ENCODE data around the gene OLA1.

OLA1 gene

GRCh38 chr2:174112073-174112472 is 136.3 kb downstream of the OLA1 start:
- DNase-seq = no peak

- DNase-seq = no peak
Measured at GRCh38 chr2:174108579-174108978, 139.8 kb downstream of the OLA1 start.

GRCh38 chr2:174106736-174107135 is 141.6 kb downstream of the OLA1 start:
- no peak for DNase-seq

- no peak for DNase-seq
Measured at GRCh38 chr2:174094542-174094941, 153.8 kb downstream of the OLA1 start.

DNA sequence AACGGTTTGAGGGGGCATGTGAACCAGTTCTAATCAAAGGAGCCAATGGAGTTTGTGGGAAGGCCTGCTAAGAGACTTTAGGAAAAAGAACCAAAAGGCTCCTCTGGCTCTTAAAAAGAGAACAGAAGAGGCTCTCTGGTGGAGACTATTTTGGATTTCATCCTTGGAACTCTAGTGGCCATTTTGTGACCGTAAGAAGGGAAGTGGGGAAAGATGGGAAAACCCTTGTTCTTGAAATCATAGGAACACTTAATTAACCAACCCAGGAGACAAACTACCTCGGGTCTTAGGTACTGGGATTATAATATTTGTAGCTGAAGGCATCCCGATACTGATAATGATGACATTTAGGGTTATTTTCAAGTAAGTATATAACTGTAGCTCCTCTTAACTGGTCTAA is 157.9 kb downstream of the OLA1 start:
- DNase-seq = no peak

DNA sequence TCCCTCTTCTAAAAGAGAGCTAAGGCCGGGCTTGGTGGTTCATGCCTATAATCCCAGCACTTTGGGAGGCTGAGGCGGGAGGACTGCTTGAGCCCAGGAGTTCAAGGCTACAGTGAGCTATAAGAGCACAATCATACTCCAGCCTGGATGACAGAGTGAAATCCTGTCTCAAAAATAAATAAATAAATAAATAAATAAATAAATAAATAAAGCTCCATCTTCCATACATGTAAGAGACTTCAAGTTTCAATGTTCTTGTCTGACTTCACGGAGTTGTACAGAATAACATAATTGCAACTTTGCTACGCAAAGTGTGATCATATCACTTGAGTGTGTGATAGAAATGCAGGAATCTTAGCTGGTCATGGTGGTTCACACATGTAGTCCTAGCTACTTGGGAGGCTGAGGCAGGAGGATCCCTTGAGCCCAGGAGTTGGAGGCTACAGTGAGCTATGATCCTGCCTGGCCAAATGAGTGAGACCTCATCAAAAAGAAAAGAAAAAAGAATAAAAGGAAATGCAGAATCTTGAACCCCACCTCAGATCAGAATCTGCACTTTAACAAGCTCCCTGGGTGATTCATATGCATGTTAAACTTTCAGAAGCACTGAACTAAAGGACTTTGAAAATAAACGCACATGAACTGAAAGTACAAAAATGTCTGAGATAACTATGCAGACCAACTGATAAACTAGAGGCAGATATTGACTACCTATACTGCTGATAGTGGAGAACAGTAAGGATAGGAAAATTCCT is 159.4 kb downstream of the OLA1 start:
- no peak for DNase-seq

GRCh38 chr2:174086708-174087107 is 161.6 kb downstream of the OLA1 start:
- no peak for DNase-seq

DNA sequence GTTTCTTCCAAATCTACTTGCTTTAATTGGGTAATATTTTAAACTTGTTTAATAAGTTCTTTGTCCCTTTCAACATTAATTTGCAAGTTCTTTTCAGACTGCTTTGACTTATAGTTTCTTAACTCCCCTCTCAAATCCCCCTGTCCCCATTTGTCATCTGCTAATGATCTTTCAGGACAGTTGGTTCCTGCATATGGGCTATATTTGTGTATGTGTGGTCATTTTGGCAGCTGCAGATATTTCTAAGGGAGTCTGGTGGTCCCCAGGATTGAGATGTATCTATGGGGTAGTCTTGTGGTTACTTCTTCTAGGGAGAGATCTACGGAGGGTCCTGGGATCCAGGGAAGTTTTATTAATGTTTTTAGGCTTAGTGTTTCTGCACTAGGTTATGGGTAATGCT is 162.6 kb downstream of the OLA1 start:
- DNase-seq = no peak

DNA sequence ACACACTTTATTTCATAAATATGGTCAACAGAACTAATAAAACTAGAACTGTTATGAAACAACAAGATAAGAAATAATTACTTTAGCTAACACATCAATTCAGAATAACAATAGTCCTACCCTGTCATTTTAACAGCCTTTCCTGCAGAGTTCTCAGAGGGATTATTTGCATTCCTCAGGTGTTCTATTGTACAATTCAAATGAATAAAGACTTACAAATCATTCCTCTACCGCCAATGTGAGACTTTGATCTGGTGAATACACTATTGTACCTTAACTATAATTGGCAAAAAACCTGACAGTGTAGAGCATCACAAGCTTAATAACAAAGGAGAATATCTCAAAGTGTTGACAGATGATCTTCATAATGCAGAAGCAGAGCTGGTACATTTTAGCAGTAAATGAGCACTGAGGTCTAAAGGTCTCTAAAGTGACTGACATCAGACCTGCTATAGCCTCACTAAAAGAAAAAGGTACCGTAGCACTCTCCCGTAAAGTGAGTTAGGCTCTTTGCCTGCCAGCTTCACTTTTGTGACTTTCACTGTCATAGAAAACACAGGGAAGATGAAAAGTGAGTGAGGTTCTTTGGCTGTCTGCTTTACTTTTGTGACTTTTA is 164.4 kb downstream of the OLA1 start:
- DNase-seq = no peak

DNA sequence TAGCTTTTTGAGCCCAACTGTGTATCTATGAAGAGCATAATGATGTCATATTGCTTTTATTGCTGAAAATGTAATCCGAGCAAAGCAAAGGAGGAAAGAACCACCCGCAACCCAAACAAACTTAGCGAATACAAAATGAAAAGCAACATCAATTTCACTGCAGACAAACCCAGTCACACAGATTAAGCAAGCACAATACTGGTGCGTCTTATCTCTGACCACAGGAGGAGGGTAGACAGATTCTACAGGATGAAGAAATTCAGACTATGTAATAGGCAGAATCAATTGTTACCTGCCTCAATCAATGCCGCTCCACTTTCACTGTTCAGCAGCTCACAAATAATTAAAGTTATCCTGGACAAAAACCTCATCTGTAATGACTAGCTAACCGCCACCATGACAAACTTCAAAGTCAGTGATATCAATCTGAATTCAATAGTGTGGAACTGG is 167.6 kb downstream of the OLA1 start:
- no peak for DNase-seq

- DNase-seq = no peak
Measured at GRCh38 chr2:174078275-174078674, 170.1 kb downstream of the OLA1 start.

GRCh38 chr2:174076975-174077374 is 171.4 kb downstream of the OLA1 start:
- no peak for DNase-seq

- no peak for DNase-seq
Measured at GRCh38 chr2:174076040-174076439, 172.3 kb downstream of the OLA1 start.

DNA sequence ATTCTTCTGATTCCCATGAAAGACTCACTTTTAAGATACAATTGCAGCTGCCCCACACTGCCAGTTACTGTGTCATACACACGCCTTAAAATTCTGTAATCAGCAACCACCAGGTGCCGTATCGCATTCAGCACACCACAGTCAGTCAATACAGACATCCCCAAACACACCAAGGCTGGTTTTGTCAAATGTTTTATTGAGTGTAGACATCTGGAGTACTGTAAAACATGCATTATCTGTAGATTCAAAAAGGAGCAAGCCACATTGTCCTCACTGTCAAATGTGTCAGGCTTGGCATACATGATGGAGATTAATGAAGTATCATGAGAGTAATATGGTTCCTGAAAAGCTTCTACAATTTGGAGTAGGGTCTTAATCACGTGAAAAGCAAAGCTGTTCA is 173.5 kb downstream of the OLA1 start:
- DNase-seq = no peak

DNA sequence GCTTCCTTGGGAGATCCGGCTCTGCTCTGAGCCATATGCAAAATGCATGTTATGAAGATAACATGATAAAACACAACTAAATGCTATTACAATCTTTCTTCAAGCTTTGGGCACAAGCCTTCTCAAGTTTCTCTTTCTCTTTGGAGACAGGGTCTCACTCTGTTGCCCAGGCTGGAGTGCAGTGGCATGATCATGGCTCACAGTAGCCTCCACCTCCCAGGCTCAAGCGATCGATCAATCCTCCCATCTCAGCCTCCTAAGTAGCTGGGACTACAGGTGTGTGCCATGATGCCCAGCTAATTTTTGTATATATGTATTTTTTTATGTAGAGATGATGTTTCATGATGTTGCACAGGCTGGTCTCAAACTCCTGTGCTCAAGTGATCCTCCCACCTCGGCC is 175.5 kb downstream of the OLA1 start:
- no peak for DNase-seq

GRCh38 chr2:174072069-174072468 is 176.3 kb downstream of the OLA1 start:
- no peak for DNase-seq

- no peak for DNase-seq
Measured at GRCh38 chr2:174071321-174071720, 177.0 kb downstream of the OLA1 start.

DNA sequence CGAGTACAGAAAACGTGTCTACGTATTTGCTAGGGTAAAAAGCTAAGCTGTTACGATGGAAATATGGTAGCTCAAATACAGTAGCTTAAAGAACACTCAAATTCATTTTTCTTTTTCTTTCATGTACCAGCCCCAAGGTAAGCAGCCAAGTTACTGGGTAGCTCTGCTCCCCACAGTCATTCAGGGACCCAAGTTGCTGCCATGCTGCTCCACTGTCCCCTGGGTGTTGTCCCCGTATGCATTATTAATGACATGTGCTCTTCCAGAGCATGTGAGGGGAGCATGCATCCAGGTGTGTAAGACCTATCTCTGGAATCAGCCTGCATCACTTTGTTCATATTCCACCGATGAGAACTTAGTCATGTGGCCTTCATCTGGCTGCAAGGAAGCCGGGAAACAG is 178.1 kb downstream of the OLA1 start:
- no peak for DNase-seq

DNA sequence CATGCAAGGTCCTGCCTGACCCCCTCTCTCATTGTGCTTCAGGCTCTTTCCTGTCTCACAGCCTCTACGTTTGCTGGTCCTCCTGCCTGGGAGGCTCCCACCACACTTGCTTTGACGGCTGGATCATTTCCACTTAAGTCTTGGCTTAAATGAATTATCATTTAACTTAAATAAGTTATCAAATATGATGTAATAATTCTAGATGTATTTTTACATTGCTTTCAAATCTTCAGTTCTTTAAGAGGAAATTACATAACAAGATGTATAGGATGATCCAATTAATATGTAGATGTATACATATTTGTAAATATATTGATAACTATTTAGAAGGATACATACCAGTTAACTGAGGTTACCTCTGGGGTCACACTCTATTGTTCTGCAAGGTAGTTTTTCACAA is 180.5 kb downstream of the OLA1 start:
- no peak for DNase-seq

- DNase-seq = no peak
Measured at GRCh38 chr2:174066871-174067270, 181.5 kb downstream of the OLA1 start.

DNA sequence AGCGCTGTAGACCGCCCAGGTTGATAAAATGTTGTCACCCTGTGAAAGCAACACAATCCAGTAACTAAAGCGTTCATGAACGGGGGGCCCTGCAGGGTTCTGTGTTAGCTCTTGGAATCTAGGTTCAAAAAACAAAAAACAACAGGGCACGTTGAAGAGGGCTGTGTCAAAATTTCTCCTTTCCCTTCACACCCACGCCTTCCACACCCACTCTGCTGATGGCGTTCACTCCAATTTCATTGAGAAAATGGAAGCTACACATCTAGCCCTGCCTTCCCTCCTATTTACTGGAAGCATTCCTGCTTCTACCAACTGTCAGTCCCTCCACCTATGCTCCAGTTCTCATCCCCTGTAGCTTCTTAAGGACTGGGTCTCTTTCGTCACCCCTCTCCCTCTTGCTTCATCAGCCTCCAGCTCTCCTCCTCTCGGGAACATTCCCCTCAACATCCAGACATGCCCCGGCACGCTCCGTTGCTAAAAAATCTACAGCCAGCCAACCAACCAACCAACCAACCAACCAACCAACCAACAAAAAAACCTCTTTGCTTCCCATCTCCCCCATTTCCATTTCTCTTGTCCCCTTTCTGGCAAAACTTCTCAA is 184.7 kb downstream of the OLA1 start:
- DNase-seq = no peak

GRCh38 chr2:174062934-174063333 is 185.4 kb downstream of the OLA1 start:
- DNase-seq = no peak

GRCh38 chr2:174059884-174060244 is 188.5 kb downstream of the OLA1 start:
- no peak for DNase-seq

GRCh38 chr2:174059178-174059883 is 189.0 kb downstream of the OLA1 start:
- no peak for DNase-seq

Data from activated CD8-positive, alpha-beta memory T cell treated with anti-CD3 and anti-CD28 coated beads, Interleukin-2, amount 50 U/mL, for 4 hours (primary cell).